ENCODE results near the gene ZBTB43.

- TF ChIP-seq CTCF (conservative IDR thresholded peaks at IDR 0.05; ENCODE audit: low read depth, low read length) (no peak), RCOR1 (IDR thresholded peaks at IDR 0.05; ENCODE audit: insufficient replicate concordance, low read length) (no peak), POLR2A (IDR thresholded peaks at IDR 0.05; ENCODE audit: low read depth, low read length) (no peak), CHD1 (IDR thresholded peaks at IDR 0.05; ENCODE audit: low read depth, low read length) (no peak), CEBPB (IDR thresholded peaks at IDR 0.05; ENCODE audit: low read depth, low read length) (no peak), RAD21 (IDR thresholded peaks at IDR 0.05; ENCODE audit: low read length) (no peak)
- TF ChIP-seq, protein P1, sequence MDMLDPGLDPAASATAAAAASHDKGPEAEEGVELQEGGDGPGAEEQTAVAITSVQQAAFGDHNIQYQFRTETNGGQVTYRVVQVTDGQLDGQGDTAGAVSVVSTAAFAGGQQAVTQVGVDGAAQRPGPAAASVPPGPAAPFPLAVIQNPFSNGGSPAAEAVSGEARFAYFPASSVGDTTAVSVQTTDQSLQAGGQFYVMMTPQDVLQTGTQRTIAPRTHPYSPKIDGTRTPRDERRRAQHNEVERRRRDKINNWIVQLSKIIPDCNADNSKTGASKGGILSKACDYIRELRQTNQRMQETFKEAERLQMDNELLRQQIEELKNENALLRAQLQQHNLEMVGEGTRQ (IDR thresholded peaks at IDR 0.05; ENCODE audit: low read depth, low read length): no peak
Measured at GRCh38 chr9:126802318-126803059, 2.4 kb upstream of the ZBTB43 start.

Measured in IMR-90 (cell line).